Measurements from ENCODE around the gene PKNOX2. TPM values are rescaled to one million over a fixed set of nuclear protein-coding genes. Genes with fewer than 3 reads are reported as not detected.

PKNOX2 gene
- total RNA-seq, 1 donor from 2014 or later: 8.7 TPM

GRCh38 chr11:125337836-125338834, 173.6 kb downstream of the PKNOX2 start:
- peak overlapping the region; percentile 47 for H3K4me3 Mint-ChIP-seq (ENCODE audit: unreplicated experiment)
- H3K36me3 Mint-ChIP-seq (ENCODE audit: unreplicated experiment): no peaks in the 10 kb centered on the region
- H3K27ac Mint-ChIP-seq (ENCODE audit: unreplicated experiment): peak overlapping the region; percentile 39
- peaks cover 21% of the 10 kb centered on the region for H3K4me1 Mint-ChIP-seq (ENCODE audit: low read depth, unreplicated experiment)
- TF ChIP-seq, protein P1, sequence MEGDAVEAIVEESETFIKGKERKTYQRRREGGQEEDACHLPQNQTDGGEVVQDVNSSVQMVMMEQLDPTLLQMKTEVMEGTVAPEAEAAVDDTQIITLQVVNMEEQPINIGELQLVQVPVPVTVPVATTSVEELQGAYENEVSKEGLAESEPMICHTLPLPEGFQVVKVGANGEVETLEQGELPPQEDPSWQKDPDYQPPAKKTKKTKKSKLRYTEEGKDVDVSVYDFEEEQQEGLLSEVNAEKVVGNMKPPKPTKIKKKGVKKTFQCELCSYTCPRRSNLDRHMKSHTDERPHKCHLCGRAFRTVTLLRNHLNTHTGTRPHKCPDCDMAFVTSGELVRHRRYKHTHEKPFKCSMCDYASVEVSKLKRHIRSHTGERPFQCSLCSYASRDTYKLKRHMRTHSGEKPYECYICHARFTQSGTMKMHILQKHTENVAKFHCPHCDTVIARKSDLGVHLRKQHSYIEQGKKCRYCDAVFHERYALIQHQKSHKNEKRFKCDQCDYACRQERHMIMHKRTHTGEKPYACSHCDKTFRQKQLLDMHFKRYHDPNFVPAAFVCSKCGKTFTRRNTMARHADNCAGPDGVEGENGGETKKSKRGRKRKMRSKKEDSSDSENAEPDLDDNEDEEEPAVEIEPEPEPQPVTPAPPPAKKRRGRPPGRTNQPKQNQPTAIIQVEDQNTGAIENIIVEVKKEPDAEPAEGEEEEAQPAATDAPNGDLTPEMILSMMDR (IDR thresholded peaks at IDR 0.05; ENCODE audit: partially characterized antibody, unreplicated experiment): no peak
- H3K9me3 Mint-ChIP-seq (ENCODE audit: unreplicated experiment): peaks cover 6% of the 10 kb centered on the region
- H3K27me3 Mint-ChIP-seq (ENCODE audit: unreplicated experiment): peaks cover 1% of the 10 kb centered on the region
- DNase-seq: no peak

DNA sequence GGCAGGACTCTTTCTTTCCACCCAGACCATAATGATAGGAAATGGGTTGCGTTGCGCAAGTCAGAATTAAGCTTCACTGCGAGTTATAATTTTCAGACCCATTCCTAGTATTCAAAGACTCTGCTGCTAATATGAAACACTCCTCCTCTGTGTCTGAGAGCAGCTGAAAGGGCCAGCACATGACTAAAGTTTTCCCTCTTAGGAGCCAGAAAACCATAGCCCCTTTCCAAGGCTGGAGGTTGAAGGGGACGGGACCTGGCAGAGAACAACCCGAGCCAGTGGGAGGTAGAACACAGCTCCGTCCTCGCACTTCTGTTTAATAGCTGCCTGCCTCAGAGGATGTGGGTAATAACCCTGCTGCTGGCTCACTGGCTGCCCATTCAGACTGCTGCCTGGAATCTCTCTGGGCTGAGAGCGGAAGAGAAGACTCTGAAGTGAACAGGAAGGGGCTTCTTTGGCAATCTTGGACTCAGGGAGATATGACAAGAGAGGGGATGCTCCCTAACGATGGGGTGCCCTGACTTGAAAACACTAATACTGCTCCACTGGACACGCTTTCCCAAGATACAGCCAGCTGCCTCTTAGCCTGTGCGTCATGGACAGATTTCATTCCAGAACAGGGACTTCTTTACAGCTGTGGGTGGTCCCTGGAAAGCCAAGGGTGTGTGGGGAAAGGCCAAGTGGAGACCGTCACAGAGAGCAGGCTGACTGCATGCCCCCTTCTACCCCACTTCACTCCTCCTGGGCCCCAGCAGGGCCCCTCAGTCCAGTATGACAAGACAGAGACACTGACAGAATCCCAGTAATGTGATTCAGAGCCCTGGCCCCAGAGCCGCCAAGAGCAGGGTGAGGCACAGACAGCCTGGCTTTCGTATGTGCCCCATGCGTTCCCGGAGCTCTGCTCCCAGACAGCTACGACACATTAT, 174.6 kb downstream of the PKNOX2 start:
- no peak for DNase-seq
- Mint-ChIP-seq H3K36me3 (ENCODE audit: unreplicated experiment) (no peaks in the 10 kb centered on the region), H3K4me3 (ENCODE audit: unreplicated experiment) (peak overlapping the region; percentile 31), H3K9me3 (ENCODE audit: unreplicated experiment) (peaks cover 7% of the 10 kb centered on the region), H3K4me1 (ENCODE audit: low read depth, unreplicated experiment) (peaks cover 22% of the 10 kb centered on the region), H3K27me3 (ENCODE audit: unreplicated experiment) (peaks cover 1% of the 10 kb centered on the region), H3K27ac (ENCODE audit: unreplicated experiment) (no peak overlapping the region)
- TF ChIP-seq, protein P1 (IDR thresholded peaks at IDR 0.05; ENCODE audit: partially characterized antibody, unreplicated experiment): no peak

DNA sequence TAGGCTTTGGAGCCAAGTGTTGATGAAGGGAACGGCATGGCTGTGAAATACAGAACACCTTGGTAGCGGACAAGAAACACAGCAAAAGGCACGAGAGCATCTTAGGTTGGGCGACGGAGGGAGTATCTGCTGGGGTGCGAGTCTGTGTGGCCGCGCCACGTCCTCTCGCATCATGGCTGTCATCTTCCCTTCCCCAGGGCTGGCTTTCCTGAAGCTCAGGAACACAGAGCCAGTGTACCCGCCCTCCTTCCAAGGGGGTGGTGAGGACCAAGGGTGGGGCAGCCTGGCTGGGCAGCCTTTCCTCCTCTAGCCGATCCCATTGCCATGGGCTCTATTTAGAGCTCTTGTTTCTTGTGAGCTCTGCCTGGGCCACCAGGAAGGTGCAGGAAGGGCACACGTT, 177.1 kb downstream of the PKNOX2 start:
- DNase-seq: no peak
- Mint-ChIP-seq H3K27ac (ENCODE audit: unreplicated experiment) (no peak overlapping the region), H3K4me1 (ENCODE audit: low read depth, unreplicated experiment) (peaks cover 30% of the 10 kb centered on the region)

GRCh38 chr11:125342281-125342930, 177.9 kb downstream of the PKNOX2 start:
- DNase-seq: no peak
- TF ChIP-seq, protein P1 (IDR thresholded peaks at IDR 0.05; ENCODE audit: partially characterized antibody, unreplicated experiment): no peak
- Mint-ChIP-seq H3K4me1 (ENCODE audit: low read depth, unreplicated experiment) (peaks cover 33% of the 10 kb centered on the region), H3K27ac (ENCODE audit: unreplicated experiment) (no peak overlapping the region), H3K4me3 (ENCODE audit: unreplicated experiment) (no peak overlapping the region), H3K27me3 (ENCODE audit: unreplicated experiment) (peaks cover 2% of the 10 kb centered on the region), H3K9me3 (ENCODE audit: unreplicated experiment) (peaks cover 6% of the 10 kb centered on the region), H3K36me3 (ENCODE audit: unreplicated experiment) (no peaks in the 10 kb centered on the region)

More for the DNA sequence above, 177.1 kb downstream of the PKNOX2 start:
- TF ChIP-seq, protein P1 (IDR thresholded peaks at IDR 0.05; ENCODE audit: partially characterized antibody, unreplicated experiment): no peak
- Mint-ChIP-seq H3K9me3 (ENCODE audit: unreplicated experiment) (peaks cover 6% of the 10 kb centered on the region), H3K36me3 (ENCODE audit: unreplicated experiment) (no peaks in the 10 kb centered on the region), H3K27me3 (ENCODE audit: unreplicated experiment) (no peaks in the 10 kb centered on the region), H3K4me3 (ENCODE audit: unreplicated experiment) (no peak overlapping the region)

All from glutamatergic neuron (in vitro differentiated cells).